Caco-2 (cell line): Measurements from ENCODE around the gene TTC38. TPM values are rescaled to one million over a fixed set of nuclear protein-coding genes. Genes with fewer than 3 reads are reported as not detected.

ENCODE experiments used
- BruUV-seq: library from RNA; stranded (reverse); fragments of 400-500 nt; replicated peaks from 2 replicates; lab custom pipeline; 2021; lab: Mats Ljungman, UMichigan
- CTCF ChIA-PET: fragments of 300-600 bp; sonication (Branson Sonifier 250); formaldehyde crosslinking; loops from one replicate; lab custom pipeline; 2022; ENCODE audit warnings: antibody characterized with exemption; lab: Charles Lee
- POLR2A ChIA-PET: fragments of 300-600 bp; sonication (Branson Sonifier 250); formaldehyde crosslinking; loops from one replicate; lab custom pipeline; 2022; ENCODE audit warnings: antibody characterized with exemption; lab: Charles Lee
- DNase-seq, 2 experiments: peaks; one replicate each; pipeline versions ENCODE4 v3.0.0 to v3.0.0-alpha.2; 2020 to 2022
- H3K27me3 ChIP-seq: replicated peaks from 2 replicates; pipeline ENCODE4 v1.6.0; 2011; ENCODE audit warnings: low read length; ENCODE audit not compliant: control insufficient read depth, insufficient read depth
- H3K36me3 ChIP-seq: 2 replicates; pipeline ENCODE4 v1.5.1; 2011; ENCODE audit warnings: low read length; ENCODE audit not compliant: control insufficient read depth, insufficient read depth
- H3K4me1 ChIP-seq: fragments of 250-450 bp; sonication (Bioruptor Pico); 2 replicates; pipeline ENCODE4 v1.5.1; 2020; ENCODE audit warnings: mild to moderate bottlenecking
- H3K4me3 ChIP-seq: 2 replicates; pipeline ENCODE4 v1.5.1; 2011; ENCODE audit warnings: low read depth, mild to moderate bottlenecking, control low read depth, low read length
- H3K9me3 ChIP-seq: fragments of 250-450 bp; sonication (Bioruptor Pico); 2 replicates; pipeline ENCODE4 v1.5.1; 2020; ENCODE audit warnings: mild to moderate bottlenecking, moderate library complexity
- H3K27ac Mint-ChIP-seq: one replicate; pipeline ENCODE4 v1.8.0; 2022; ENCODE audit warnings: mixed read lengths; ENCODE audit not compliant: unreplicated experiment
- H3K27me3 Mint-ChIP-seq: one replicate; pipeline ENCODE4 v1.8.0; 2022; ENCODE audit warnings: mixed read lengths; ENCODE audit not compliant: insufficient read depth, unreplicated experiment
- H3K36me3 Mint-ChIP-seq: one replicate; pipeline ENCODE4 v1.8.0; 2022; ENCODE audit warnings: mild to moderate bottlenecking, mixed read lengths; ENCODE audit not compliant: insufficient read depth, unreplicated experiment
- H3K4me1 Mint-ChIP-seq: one replicate; pipeline ENCODE4 v1.8.0; 2022; ENCODE audit warnings: low read depth, mixed read lengths; ENCODE audit not compliant: unreplicated experiment
- H3K4me3 Mint-ChIP-seq: one replicate; pipeline ENCODE4 v1.8.0; 2022; ENCODE audit warnings: mild to moderate bottlenecking, moderate library complexity, mixed read lengths; ENCODE audit not compliant: unreplicated experiment
- H3K9me3 Mint-ChIP-seq: one replicate; pipeline ENCODE4 v1.8.0; 2022; ENCODE audit warnings: mixed read lengths; ENCODE audit not compliant: unreplicated experiment
- CTCF ChIP-seq, 2 experiments: fragments of 200-600 bp in 1 of 2; IDR thresholded peaks; 1 replicate in 1 of 2; 2 replicates in 1 of 2; pipeline versions ENCODE4 v1.5.1 to v1.8.0; 2011 to 2022; ENCODE audit warnings: antibody characterized with exemption in 1 of 2, control low read depth in 1 of 2, inconsistent platforms in 1 of 2, low read depth in 1 of 2, low read length in 1 of 2, mild to moderate bottlenecking in 1 of 2, moderate library complexity in 1 of 2; ENCODE audit not compliant: insufficient read depth in 1 of 2, severe bottlenecking in 1 of 2, unreplicated experiment in 1 of 2
- intact Hi-C: fragments of 100-400 bp; cut with micrococcal nuclease; formaldehyde crosslinking; loops from one replicate; pipeline ENCODE4 v1.10.0; 2022; ENCODE audit not compliant: unreplicated experiment
- total RNA-seq: library from RNA; stranded (reverse); gene quantifications from 2 replicates; pipeline ENCODE4 v1.2.3, GENCODE V29; 2022

TTC38 gene
- total RNA-seq, 1 experiment from 2014 or later: 44.5 TPM

GRCh38 chr22:46286941-46287872 lies 19.4 kb downstream of the TTC38 start:
- Mint-ChIP-seq H3K27me3 (no peaks in the 10 kb centered on the region), H3K9me3 (no peaks in the 10 kb centered on the region), H3K4me3 (no peak overlapping the region), H3K4me1 (no peaks in the 10 kb centered on the region), H3K36me3 (peaks cover 58% of the 10 kb centered on the region), H3K27ac (peak overlapping the region; percentile 49)
- CTCF ChIA-PET: no interaction called here
- no peaks in the 10 kb centered on the region for H3K4me1 ChIP-seq
- POLR2A ChIA-PET: interaction anchor here (0.6 kb wide), 1 partner anchor 63 kb away, joined by 3 read pairs; no protein-coding TSS in a partner anchor
- no peaks in the 10 kb centered on the region for H3K9me3 ChIP-seq
- H3K27me3 ChIP-seq: no peaks in the 10 kb centered on the region
- no peak for DNase-seq
- no peak for TF ChIP-seq CTCF (IDR thresholded peaks at IDR 0.05; ENCODE audit: insufficient read depth in 1 of 2, low read depth in 1 of 2, low read length in 1 of 2, severe bottlenecking in 1 of 2, unreplicated experiment in 1 of 2)
- peaks cover 3% of the 10 kb centered on the region for H3K36me3 ChIP-seq
- intact Hi-C loops: no loop called here
- no TSS peak for BruUV-seq
- no peak overlapping the region for H3K4me3 ChIP-seq

GRCh38 chr22:46287873-46288751 lies 20.3 kb downstream of the TTC38 start:
- intact Hi-C loops: no loop called here
- no TSS peak for BruUV-seq
- no peaks in the 10 kb centered on the region for H3K9me3 Mint-ChIP-seq
- H3K4me3 Mint-ChIP-seq: no peak overlapping the region
- peak overlapping the region; percentile 49 for H3K27ac Mint-ChIP-seq
- H3K4me1 ChIP-seq: no peaks in the 10 kb centered on the region
- POLR2A ChIA-PET: no interaction called here
- CTCF ChIA-PET: no interaction called here
- no peak for TF ChIP-seq CTCF (IDR thresholded peaks at IDR 0.05; ENCODE audit: insufficient read depth in 1 of 2, low read depth in 1 of 2, low read length in 1 of 2, severe bottlenecking in 1 of 2, unreplicated experiment in 1 of 2)
- peaks cover 3% of the 10 kb centered on the region for H3K36me3 ChIP-seq
- H3K9me3 ChIP-seq: no peaks in the 10 kb centered on the region
- no peak for DNase-seq
- H3K27me3 ChIP-seq: no peaks in the 10 kb centered on the region
- peaks cover 61% of the 10 kb centered on the region for H3K36me3 Mint-ChIP-seq
- no peaks in the 10 kb centered on the region for H3K4me1 Mint-ChIP-seq
- no peaks in the 10 kb centered on the region for H3K27me3 Mint-ChIP-seq
- H3K4me3 ChIP-seq: no peak overlapping the region

DNA sequence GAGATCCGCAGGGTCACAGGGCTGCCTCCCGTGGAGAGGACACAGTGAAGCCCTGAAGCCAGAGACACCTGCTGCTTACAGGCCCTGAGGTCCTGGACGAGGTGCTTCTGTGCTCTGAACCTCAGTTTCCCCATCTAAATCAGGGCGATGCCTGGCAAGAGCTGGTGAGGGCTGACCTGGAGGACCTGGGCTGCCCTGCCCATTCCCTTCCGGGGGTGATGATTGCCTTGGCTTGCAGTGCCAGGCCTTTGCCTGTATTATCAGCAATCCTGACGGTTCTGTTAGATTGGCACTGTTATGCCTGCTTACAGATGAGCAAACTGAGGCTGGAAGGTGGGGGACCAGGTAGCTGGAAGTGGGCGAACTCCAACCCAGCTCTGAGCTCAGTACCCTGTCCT lies 21.0 kb downstream of the TTC38 start:
- Mint-ChIP-seq H3K4me1 (no peaks in the 10 kb centered on the region), H3K9me3 (no peaks in the 10 kb centered on the region), H3K27me3 (no peaks in the 10 kb centered on the region), H3K36me3 (peaks cover 55% of the 10 kb centered on the region), H3K4me3 (no peak overlapping the region), H3K27ac (no peak overlapping the region)
- H3K36me3 ChIP-seq: peaks cover 3% of the 10 kb centered on the region
- no peaks in the 10 kb centered on the region for H3K27me3 ChIP-seq
- DNase-seq: no peak
- no peak overlapping the region for H3K4me3 ChIP-seq
- no peaks in the 10 kb centered on the region for H3K9me3 ChIP-seq
- intact Hi-C loops: no loop called here
- no peaks in the 10 kb centered on the region for H3K4me1 ChIP-seq
- ChIA-PET CTCF (no interaction called here), POLR2A (no interaction called here)
- no peak for TF ChIP-seq CTCF (IDR thresholded peaks at IDR 0.05; ENCODE audit: insufficient read depth in 1 of 2, low read depth in 1 of 2, low read length in 1 of 2, severe bottlenecking in 1 of 2, unreplicated experiment in 1 of 2)
- no TSS peak for BruUV-seq
